K562 (cell line): ENCODE data around the gene ZNF501. TPM values are rescaled to one million over a fixed set of nuclear protein-coding genes. Genes with fewer than 3 reads are reported as not detected.

ENCODE experiments used
- ATF6 ChIP-seq: sonication (generic); formaldehyde crosslinking; IDR thresholded peaks from 2 replicates; pipeline ENCODE4 v1.4.0; 2020; ENCODE audit warnings: mild to moderate bottlenecking, missing genetic modification reagents
- CEBPZ ChIP-seq: fragments of 150-350 bp; IDR thresholded peaks from 2 replicates; pipeline ENCODE4 v1.6.1; 2014; ENCODE audit warnings: low read depth, mild to moderate bottlenecking, low read length, borderline replicate concordance
- JUN ChIP-seq, 2 experiments: sonication (generic) in 1 of 2; formaldehyde crosslinking in 1 of 2; IDR thresholded peaks; 2 replicates each; pipeline versions ENCODE4 v1.6.1 to v1.8.0; 2012 to 2022; ENCODE audit warnings: borderline replicate concordance in 2 of 2, mild to moderate bottlenecking in 2 of 2, improper control_type of control experiment in 1 of 2, low read depth in 1 of 2, low read length in 1 of 2, missing genetic modification reagents in 1 of 2
- polyA plus RNA-seq, 8 experiments: library from polyadenylated mRNA; depleted of rRNA in 4 of 8; stranded (reverse) in 5 of 8; unstranded in 3 of 8; fragments of >200 nt; fragmentation: Nextera tagmentation in 2 of 8; fragmentation: Illumina TruSeq in 1 of 8; extraction: Ambion mirVana in 2 of 8; extraction: Trizol in 1 of 8; gene quantifications; 2 replicates each; pipeline versions ENCODE4 v1.2.1 to v1.2.3, GENCODE V29; 2011 to 2014; ENCODE audit warnings: inconsistent platforms in 1 of 8, missing spikeins in 1 of 8
- total RNA-seq, 7 experiments: library from RNA; depleted of rRNA in 6 of 7; stranded (reverse); fragments of >200 nt in 6 of 7; fragmentation: Illumina TruSeq in 2 of 7; extraction: Trizol in 2 of 7; gene quantifications; 2 replicates each; pipeline versions ENCODE4 v1.2.1 to v1.2.3, GENCODE V29; 2011 to 2021; ENCODE audit warnings: low replicate concordance in 1 of 7

The ZNF501 gene
- total and polyA plus RNA-seq, 9 of the 15 experiments (the other 6 are each of a cell fraction or from before 2014, with no cell fraction given), result 1.2 to 6.5 (median 3.7) TPM

GRCh38 chr3:44734646-44735168 lies 5.3 kb downstream of the ZNF501 start (continued):
- TF ChIP-seq ATF6, result no peak
- TF ChIP-seq CEBPZ, result no peak
- TF ChIP-seq JUN (IDR thresholded peaks at IDR 0.05; ENCODE audit: borderline replicate concordance, low read depth, low read length), result no peak
- no peak for TF ChIP-seq JUN (CRISPR knock-in tag; IDR thresholded peaks at IDR 0.05; ENCODE audit: borderline replicate concordance)
